Measurements from ENCODE around the gene CNTN1.

The CNTN1 gene

GRCh38 chr12:40775661-40776060 lies 83.4 kb downstream of the CNTN1 start:
- DNase-seq = no peak

- DNase-seq = no peak
Measured at GRCh38 chr12:40784102-40784501, 91.9 kb downstream of the CNTN1 start.

- DNase-seq = no peak
Measured at GRCh38 chr12:40788276-40788675, 96.0 kb downstream of the CNTN1 start.

GRCh38 chr12:40792792-40793386 lies 100.7 kb downstream of the CNTN1 start:
- DNase-seq = no peak

- no peak for DNase-seq
Measured at GRCh38 chr12:40793471-40793870, 101.2 kb downstream of the CNTN1 start.

- DNase-seq = no peak
Measured at GRCh38 chr12:40794087-40794486, 101.8 kb downstream of the CNTN1 start.

- DNase-seq = no peak
Measured at GRCh38 chr12:40801082-40801481, 108.8 kb downstream of the CNTN1 start.

- DNase-seq = no peak
Measured at GRCh38 chr12:40801861-40802260, 109.6 kb downstream of the CNTN1 start.

- DNase-seq = no peak
Measured at GRCh38 chr12:40802656-40803055, 110.4 kb downstream of the CNTN1 start.

- no peak for DNase-seq
Measured at GRCh38 chr12:40819436-40820108, 127.3 kb downstream of the CNTN1 start.

- no peak for DNase-seq
Measured at GRCh38 chr12:40820794-40821484, 128.7 kb downstream of the CNTN1 start.

GRCh38 chr12:40825156-40825555 lies 132.9 kb downstream of the CNTN1 start:
- DNase-seq = no peak

- DNase-seq = no peak
Measured at GRCh38 chr12:40827683-40828592, 135.7 kb downstream of the CNTN1 start.

- no peak for DNase-seq
Measured at GRCh38 chr12:40828593-40828990, 136.4 kb downstream of the CNTN1 start.

GRCh38 chr12:40829738-40830144 lies 137.5 kb downstream of the CNTN1 start:
- no peak for DNase-seq

GRCh38 chr12:40831916-40832315 lies 139.7 kb downstream of the CNTN1 start:
- DNase-seq = no peak

- no peak for DNase-seq
Measured at GRCh38 chr12:40832668-40833067, 140.4 kb downstream of the CNTN1 start.

GRCh38 chr12:40833818-40834217 lies 141.6 kb downstream of the CNTN1 start:
- DNase-seq = no peak

GRCh38 chr12:40834321-40834720 lies 142.1 kb downstream of the CNTN1 start:
- DNase-seq = no peak

- no peak for DNase-seq
Measured at GRCh38 chr12:40837891-40838429, 145.7 kb downstream of the CNTN1 start.

GRCh38 chr12:40843495-40843894 lies 151.3 kb downstream of the CNTN1 start:
- DNase-seq = no peak

GRCh38 chr12:40853221-40853620 lies 161.0 kb downstream of the CNTN1 start:
- no peak for DNase-seq

- no peak for DNase-seq
Measured at GRCh38 chr12:40854604-40855003, 162.4 kb downstream of the CNTN1 start.

Data from activated T-cell treated with anti-CD3 and anti-CD28 coated beads for 4 hours (primary cell).